ENCODE results near the gene PBX4.

The PBX4 gene

GRCh38 chr19:19552798-19553197 is 65.7 kb downstream of the PBX4 start:
- DNase-seq, result no peak

GRCh38 chr19:19551853-19552192 is 66.7 kb downstream of the PBX4 start:
- no peak for DNase-seq

- DNase-seq, result no peak
These were observed 67.3 kb downstream of the PBX4 start for GRCh38 chr19:19550972-19551852.

GRCh38 chr19:19550485-19550929 is 68.0 kb downstream of the PBX4 start:
- no peak for DNase-seq

- no peak for DNase-seq
These were observed 68.6 kb downstream of the PBX4 start for GRCh38 chr19:19549804-19550464.

- no peak for DNase-seq
These were observed 69.3 kb downstream of the PBX4 start for GRCh38 chr19:19548915-19549759.

GRCh38 chr19:19547674-19548336 is 70.7 kb downstream of the PBX4 start:
- no peak for DNase-seq

- no peak for DNase-seq
These were observed 71.7 kb downstream of the PBX4 start for GRCh38 chr19:19546751-19547162.

- DNase-seq, result no peak
These were observed 72.8 kb downstream of the PBX4 start for GRCh38 chr19:19545707-19546106.

GRCh38 chr19:19544954-19545591 is 73.4 kb downstream of the PBX4 start:
- DNase-seq, result no peak

GRCh38 chr19:19544257-19544953 is 74.1 kb downstream of the PBX4 start:
- DNase-seq, result no peak

GRCh38 chr19:19543640-19544039 is 74.8 kb downstream of the PBX4 start:
- DNase-seq, result no peak

- DNase-seq, result no peak
These were observed 75.4 kb downstream of the PBX4 start for GRCh38 chr19:19543101-19543500.

- DNase-seq, result no peak
These were observed 76.0 kb downstream of the PBX4 start for GRCh38 chr19:19542507-19542906.

- no peak for DNase-seq
These were observed 76.9 kb downstream of the PBX4 start for GRCh38 chr19:19541616-19542015.

GRCh38 chr19:19540715-19541515 is 77.6 kb downstream of the PBX4 start:
- DNase-seq, result peak; percentile 72 to 73

GRCh38 chr19:19540064-19540714 is 78.3 kb downstream of the PBX4 start:
- peak; percentile 64 to 65 for DNase-seq

- no peak for DNase-seq
These were observed 78.8 kb downstream of the PBX4 start for GRCh38 chr19:19539698-19540063.

GRCh38 chr19:19538785-19539166 is 79.7 kb downstream of the PBX4 start:
- DNase-seq, result no peak

GRCh38 chr19:19538061-19538784 is 80.3 kb downstream of the PBX4 start, which contains the start of gene CILP2:
Gene CILP2, plus strand, starts transcription at chr19:19538265. Its CDS starts 85 bp downstream, at chr19:19538350.
- DNase-seq, result no peak

All from activated CD4-positive, alpha-beta T cell treated with anti-CD3 and anti-CD28 coated beads, Interleukin-2, amount 50 U/mL, for 4 hours (primary cell).